Activated CD8-positive, alpha-beta T cell treated with anti-CD3 and anti-CD28 coated beads for 36 hours (primary cell): ENCODE measurements around the gene DAPL1. TPM values are rescaled to one million over a fixed set of nuclear protein-coding genes. Genes with fewer than 3 reads are reported as not detected.

Experiments used
- ATAC-seq: fragments of 200-7000 bp; cut with Tn5 transposase; one replicate; pipeline ENCODE4 v1.10.0; 2021; ENCODE audit warnings: mild to moderate bottlenecking, moderate library complexity
- CTCF ChIA-PET: fragments of 350-600 bp; sonication (Branson Sonifier 250); formaldehyde crosslinking; loops from one replicate; lab custom pipeline; 2021; ENCODE audit warnings: antibody characterized with exemption; lab: Charles Lee
- POLR2A ChIA-PET: fragments of 350-600 bp; sonication (Branson Sonifier 250); formaldehyde crosslinking; loops from one replicate; lab custom pipeline; 2021; ENCODE audit warnings: antibody characterized with exemption; lab: Charles Lee
- DNase-seq: peaks from one replicate; pipeline ENCODE4 v3.0.0-alpha.2; 2020
- H3K27ac Mint-ChIP-seq: one replicate; pipeline ENCODE4 v1.8.0; 2021; ENCODE audit warnings: mild to moderate bottlenecking, mixed read lengths
- H3K27me3 Mint-ChIP-seq: one replicate; pipeline ENCODE4 v1.8.0; 2021; ENCODE audit warnings: mixed read lengths
- H3K36me3 Mint-ChIP-seq: one replicate; pipeline ENCODE4 v1.8.0; 2021; ENCODE audit warnings: low read depth, mixed read lengths
- H3K4me1 Mint-ChIP-seq: one replicate; pipeline ENCODE4 v1.8.0; 2021; ENCODE audit warnings: low read depth, mixed read lengths
- H3K4me3 Mint-ChIP-seq: one replicate; pipeline ENCODE4 v1.8.0; 2021; ENCODE audit warnings: mild to moderate bottlenecking, moderate library complexity, mixed read lengths
- H3K9me3 Mint-ChIP-seq: one replicate; pipeline ENCODE4 v1.8.0; 2021; ENCODE audit warnings: mixed read lengths
- CTCF ChIP-seq: fragments of 200-600 bp; IDR thresholded peaks from one replicate; pipeline ENCODE4 v1.8.0; 2022; ENCODE audit warnings: antibody characterized with exemption, mild to moderate bottlenecking
- intact Hi-C: fragments of 100-400 bp; cut with micrococcal nuclease; formaldehyde crosslinking; loops from one replicate; pipeline ENCODE4 v1.10.0; 2022
- total RNA-seq, 2 experiments: library from RNA; stranded (reverse); gene quantifications; one replicate each; pipeline ENCODE4 v1.2.3, GENCODE V29; 2021

Gene DAPL1
- total RNA-seq, 2 experiments from 2014 or later = not detected

GRCh38 chr2:158781353-158781961, 13.7 kb upstream of the DAPL1 start:
- H3K27me3 Mint-ChIP-seq = peaks cover 9% of the 10 kb centered on the region
- POLR2A ChIA-PET = interaction anchor here (0.5 kb wide), 1 partner anchor 641 kb away, joined by 3 read pairs; no protein-coding TSS in a partner anchor
- no peaks in the 10 kb centered on the region for H3K36me3 Mint-ChIP-seq
- H3K27ac Mint-ChIP-seq = no peak overlapping the region
- H3K9me3 Mint-ChIP-seq = no peaks in the 10 kb centered on the region
- no peak for TF ChIP-seq CTCF
- H3K4me1 Mint-ChIP-seq = no peaks in the 10 kb centered on the region
- no peak overlapping the region for H3K4me3 Mint-ChIP-seq
- intact Hi-C loops = no loop called here
- CTCF ChIA-PET = no interaction called here
- DNase-seq (no peak), ATAC-seq (no peak)

DNA sequence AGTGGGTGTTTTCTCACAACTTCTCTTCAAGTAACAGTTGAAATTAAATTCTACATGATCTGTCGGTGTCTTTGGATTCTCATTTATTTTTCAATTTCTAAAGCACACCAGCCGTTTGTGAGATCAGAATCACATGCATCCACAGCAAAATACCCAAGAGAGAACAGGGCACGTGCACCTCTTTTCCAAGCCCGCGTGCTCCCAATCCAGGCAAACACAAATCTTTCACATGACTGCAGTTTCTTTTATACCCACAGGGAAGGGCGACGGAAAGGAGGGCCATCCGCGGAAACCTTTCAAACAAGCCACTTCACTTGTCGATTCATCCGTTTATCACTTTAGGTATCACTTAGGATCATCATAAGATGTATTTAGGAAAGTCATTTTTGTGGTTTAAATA, 13.0 kb upstream of the DAPL1 start:
- no peak for TF ChIP-seq CTCF
- no peaks in the 10 kb centered on the region for H3K4me1 Mint-ChIP-seq
- intact Hi-C loops = no loop called here
- H3K27me3 Mint-ChIP-seq = peaks cover 9% of the 10 kb centered on the region
- ChIA-PET POLR2A (no interaction called here), CTCF (no interaction called here)
- H3K36me3 Mint-ChIP-seq = no peaks in the 10 kb centered on the region
- H3K9me3 Mint-ChIP-seq = no peaks in the 10 kb centered on the region
- H3K4me3 Mint-ChIP-seq = no peak overlapping the region
- no peak for DNase-seq
- no peak for ATAC-seq
- H3K27ac Mint-ChIP-seq = no peak overlapping the region

- intact Hi-C loops = no loop called here
- DNase-seq (no peak), ATAC-seq (no peak)
- ChIA-PET CTCF (no interaction called here), POLR2A (no interaction called here)
- H3K4me1 Mint-ChIP-seq = no peaks in the 10 kb centered on the region
- peaks cover 9% of the 10 kb centered on the region for H3K27me3 Mint-ChIP-seq
- no peak overlapping the region for H3K27ac Mint-ChIP-seq
- H3K4me3 Mint-ChIP-seq = no peak overlapping the region
- no peak for TF ChIP-seq CTCF
- H3K36me3 Mint-ChIP-seq = no peaks in the 10 kb centered on the region
- no peaks in the 10 kb centered on the region for H3K9me3 Mint-ChIP-seq
These were observed 12.5 kb upstream of the DAPL1 start for GRCh38 chr2:158782616-158783015.

DNA sequence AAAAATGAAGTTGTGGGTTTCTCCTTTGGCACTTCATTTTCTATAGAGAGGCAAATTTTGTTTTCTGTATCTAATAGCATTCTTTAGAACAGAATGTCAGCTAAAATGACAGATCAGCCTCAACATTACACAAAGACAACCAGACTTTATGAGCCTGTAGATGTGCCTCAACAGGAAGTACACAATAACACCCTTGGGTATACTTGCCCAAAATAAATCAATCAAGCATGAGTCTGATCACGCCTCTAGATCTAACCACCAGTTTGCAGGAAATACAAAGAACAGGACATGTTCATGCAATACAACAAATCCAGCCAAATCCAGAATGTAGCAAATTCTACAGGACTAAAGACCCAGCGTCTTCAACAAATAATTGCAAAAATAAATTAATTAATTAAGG, 11.2 kb upstream of the DAPL1 start:
- TF ChIP-seq CTCF = no peak
- POLR2A ChIA-PET = no interaction called here
- Mint-ChIP-seq H3K27ac (no peak overlapping the region), H3K27me3 (peaks cover 9% of the 10 kb centered on the region), H3K4me3 (no peak overlapping the region), H3K36me3 (no peaks in the 10 kb centered on the region), H3K4me1 (no peaks in the 10 kb centered on the region), H3K9me3 (no peaks in the 10 kb centered on the region)
- DNase-seq (no peak), ATAC-seq (no peak)
- CTCF ChIA-PET = no interaction called here
- intact Hi-C loops = no loop called here

GRCh38 chr2:158786897-158787296, 8.2 kb upstream of the DAPL1 start:
- Mint-ChIP-seq H3K27ac (no peak overlapping the region), H3K36me3 (no peaks in the 10 kb centered on the region), H3K27me3 (peaks cover 9% of the 10 kb centered on the region), H3K4me1 (no peaks in the 10 kb centered on the region), H3K4me3 (no peak overlapping the region), H3K9me3 (no peaks in the 10 kb centered on the region)
- TF ChIP-seq CTCF = no peak
- DNase-seq = no peak
- intact Hi-C loops = no loop called here
- ATAC-seq = no peak
- CTCF ChIA-PET = no interaction called here
- POLR2A ChIA-PET = no interaction called here
